Stimulated activated CD8-positive, alpha-beta memory T cell treated with anti-CD3 and anti-CD28 coated beads, Interleukin-12 subunit alpha, Interleukin-12 subunit beta, amount 100 ng/mL, for 4 hours (primary cell): ENCODE data around the gene TMEM30B.

Experiments used
- DNase-seq: peaks from one replicate; pipeline ENCODE4 v3.0.0-alpha.2; 2020; ENCODE audit warnings: low read depth

Gene TMEM30B

GRCh38 chr14:61298824-61299223 lies 17.7 kb upstream of the TMEM30B start:
- no peak for DNase-seq

- DNase-seq = no peak
These were observed 16.4 kb upstream of the TMEM30B start for GRCh38 chr14:61297581-61297980.

DNA sequence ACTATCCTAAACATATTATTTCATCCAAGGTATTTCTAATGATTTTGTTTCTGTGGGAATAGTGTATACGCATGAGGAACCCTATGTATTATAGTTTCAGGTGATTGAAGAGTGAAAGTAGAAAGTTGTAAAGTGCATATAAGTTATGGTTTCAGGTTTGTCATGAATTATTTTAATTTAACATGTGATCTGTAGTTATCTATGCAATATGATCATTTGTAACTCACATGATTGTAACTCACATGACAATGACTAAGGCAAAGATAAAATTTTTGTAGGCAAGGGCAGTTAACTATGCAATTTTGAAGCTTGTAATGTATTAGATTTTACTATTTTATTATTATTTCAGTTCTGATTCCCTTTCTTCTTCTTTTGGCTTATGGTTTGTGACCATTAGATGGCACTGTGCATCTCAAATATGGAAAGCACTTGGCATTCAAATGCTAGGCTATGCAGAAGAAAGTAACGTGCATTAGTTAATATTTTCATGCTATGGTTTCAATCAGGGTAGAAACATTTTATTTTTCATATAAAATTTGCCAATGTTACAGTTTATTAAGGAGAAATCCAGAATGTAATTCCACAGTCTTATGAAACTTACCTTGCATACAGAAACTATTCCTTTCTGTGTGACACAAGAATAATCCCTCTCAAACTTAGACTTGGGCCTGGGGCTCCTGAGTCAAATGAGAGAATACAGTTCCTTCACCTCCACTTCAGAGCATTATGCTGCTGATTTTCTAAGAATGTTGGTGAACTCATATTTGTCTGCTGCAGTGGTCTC lies 15.8 kb upstream of the TMEM30B start:
- no peak for DNase-seq

DNA sequence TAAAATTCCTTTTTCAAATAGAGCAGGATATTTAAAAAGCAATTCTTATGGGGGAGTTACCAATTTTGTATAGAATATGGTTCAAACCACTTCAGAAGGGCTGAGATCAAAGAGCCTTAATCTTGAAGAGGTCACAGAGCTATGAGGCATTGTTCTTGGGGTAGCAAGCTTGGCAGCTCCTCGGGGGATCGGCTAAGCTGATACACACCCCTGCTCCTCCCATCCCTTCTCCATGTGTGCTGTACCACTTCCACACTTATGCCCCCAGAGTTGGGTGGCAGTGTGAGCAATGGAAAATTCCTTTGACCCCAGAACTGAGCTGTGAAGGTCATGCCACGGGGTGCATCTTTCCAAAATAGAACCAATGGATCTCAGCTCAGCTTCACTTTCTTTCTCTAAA lies 15.0 kb upstream of the TMEM30B start:
- no peak for DNase-seq

- no peak for DNase-seq
These were observed 9.6 kb upstream of the TMEM30B start for GRCh38 chr14:61290701-61291100.

DNA sequence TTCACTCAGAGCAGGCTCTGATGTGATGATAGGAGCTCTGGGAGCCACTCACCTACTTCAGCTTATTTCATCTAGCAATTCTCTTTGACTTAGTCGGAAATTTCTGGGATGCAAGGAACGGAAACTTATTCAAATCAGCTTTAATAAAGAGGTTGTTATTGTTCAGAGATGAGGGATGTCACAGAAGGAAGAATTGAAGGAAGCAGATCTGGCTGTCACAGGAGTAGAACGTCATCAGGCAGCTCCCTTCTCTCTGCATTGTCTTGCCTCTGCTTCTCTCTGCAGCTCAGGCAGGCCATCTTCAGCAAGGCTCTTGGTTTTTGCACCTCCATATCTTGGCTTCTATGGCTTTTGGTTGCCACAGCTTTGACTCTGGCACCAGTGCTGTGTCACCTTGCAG lies 7.6 kb upstream of the TMEM30B start:
- DNase-seq = no peak

- no peak for DNase-seq
These were observed 7.1 kb upstream of the TMEM30B start for GRCh38 chr14:61288228-61288627.

- no peak for DNase-seq
These were observed 6.1 kb upstream of the TMEM30B start for GRCh38 chr14:61287196-61287595.

- no peak for DNase-seq
These were observed 4.2 kb upstream of the TMEM30B start for GRCh38 chr14:61285364-61285763.

DNA sequence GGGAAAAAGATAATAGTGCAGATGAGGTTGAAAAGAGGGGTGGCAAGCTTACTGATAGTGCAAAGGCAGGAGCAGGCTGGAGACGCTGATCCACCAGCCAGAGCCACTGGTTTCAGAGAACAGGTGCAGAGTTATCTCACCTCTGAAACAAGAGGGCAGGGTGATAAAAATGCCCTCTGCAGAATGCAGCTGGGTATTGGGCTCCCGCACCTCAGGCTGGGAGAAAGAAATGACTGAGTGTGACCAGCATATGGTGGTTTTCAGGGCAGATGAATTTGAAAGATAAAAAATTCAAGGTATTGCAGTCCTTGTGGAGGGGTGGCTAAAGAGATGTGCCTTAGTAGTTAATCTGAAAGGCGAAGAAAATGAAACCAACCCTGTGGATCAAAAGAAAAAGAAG lies 2.9 kb upstream of the TMEM30B start:
- no peak for DNase-seq

GRCh38 chr14:61282746-61283145 lies 1.6 kb upstream of the TMEM30B start:
- no peak for DNase-seq

DNA sequence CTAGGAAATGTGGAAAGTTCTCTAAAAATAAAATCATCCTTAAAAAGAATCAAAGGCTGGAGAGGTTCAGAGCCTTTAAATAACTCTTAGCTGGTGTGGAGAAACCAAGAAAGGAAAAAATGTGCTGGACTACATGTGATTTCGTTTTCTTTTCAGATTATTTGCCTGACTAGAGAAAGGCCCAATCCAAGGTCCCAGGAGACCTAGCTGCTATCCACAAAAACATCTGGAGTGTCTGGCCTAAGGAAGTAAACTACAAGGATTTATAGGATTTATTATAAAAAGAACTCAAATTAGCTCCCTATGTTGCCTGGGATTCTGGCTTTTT lies 774 bp upstream of the TMEM30B start:
- DNase-seq = no peak

- DNase-seq = peak; percentile 74
These were observed 482 bp downstream of the TMEM30B start for GRCh38 chr14:61280526-61281185.

GRCh38 chr14:61280092-61280525 lies 1.0 kb downstream of the TMEM30B start:
- no peak for DNase-seq

DNA sequence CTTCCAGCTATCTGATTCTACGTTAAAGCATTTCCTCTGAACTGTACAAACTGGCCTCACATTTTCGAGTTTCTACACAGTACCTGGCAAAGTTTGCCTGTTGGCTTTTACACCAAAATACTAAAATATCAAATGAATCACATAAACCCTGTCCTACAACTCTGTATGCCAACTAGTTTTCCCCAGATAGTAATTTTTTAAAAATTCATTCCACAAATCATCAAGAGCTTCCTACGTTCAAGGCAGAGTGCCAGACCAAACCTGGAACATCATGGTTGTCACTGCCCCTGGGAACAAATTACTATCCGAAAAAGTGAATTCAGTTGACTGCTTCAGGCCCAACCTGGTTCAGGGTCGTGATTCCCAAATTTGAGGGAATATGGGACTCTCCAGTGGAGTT lies 2.1 kb downstream of the TMEM30B start:
- DNase-seq = no peak

DNA sequence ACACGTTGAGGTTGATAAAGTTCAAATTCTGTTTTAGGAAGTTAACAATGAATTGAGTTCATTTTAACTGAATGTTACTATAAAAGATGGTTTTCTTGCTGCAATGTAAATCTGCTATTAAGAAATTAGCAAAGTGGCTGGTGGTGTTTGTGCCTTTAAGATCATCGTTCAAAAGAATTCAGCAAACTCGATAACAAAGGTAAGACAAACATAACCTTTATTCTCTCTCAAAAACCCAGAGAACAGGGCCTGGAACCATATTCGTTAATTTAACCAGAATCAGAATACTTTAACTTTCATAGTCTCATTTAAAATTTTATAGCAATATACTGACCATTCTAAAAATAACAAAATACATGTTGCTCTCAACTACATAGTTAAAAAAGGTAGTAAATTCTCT lies 3.4 kb downstream of the TMEM30B start:
- no peak for DNase-seq

- no peak for DNase-seq
These were observed 3.9 kb downstream of the TMEM30B start for GRCh38 chr14:61277232-61277631.

GRCh38 chr14:61271552-61271951 lies 9.6 kb downstream of the TMEM30B start:
- DNase-seq = no peak

DNA sequence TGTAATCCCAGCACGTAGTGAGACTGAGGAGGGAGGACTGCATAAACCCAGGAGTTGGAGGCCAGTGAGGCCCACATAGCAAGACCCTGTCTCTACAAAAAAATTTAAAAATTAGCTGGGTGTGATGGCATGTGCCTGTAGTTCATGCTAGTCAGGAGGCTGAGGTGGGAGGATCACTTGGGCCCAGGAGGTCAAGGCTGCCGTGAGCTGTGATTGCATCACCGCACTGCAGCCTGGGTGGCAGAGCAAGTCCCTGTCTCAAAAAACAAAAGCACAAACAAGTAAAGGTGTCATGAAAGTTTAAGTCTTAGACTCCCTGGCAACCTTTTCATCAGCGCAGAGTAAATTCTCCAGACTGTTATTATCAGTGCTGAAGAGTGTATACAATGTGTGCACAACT lies 10.4 kb downstream of the TMEM30B start:
- no peak for DNase-seq

DNA sequence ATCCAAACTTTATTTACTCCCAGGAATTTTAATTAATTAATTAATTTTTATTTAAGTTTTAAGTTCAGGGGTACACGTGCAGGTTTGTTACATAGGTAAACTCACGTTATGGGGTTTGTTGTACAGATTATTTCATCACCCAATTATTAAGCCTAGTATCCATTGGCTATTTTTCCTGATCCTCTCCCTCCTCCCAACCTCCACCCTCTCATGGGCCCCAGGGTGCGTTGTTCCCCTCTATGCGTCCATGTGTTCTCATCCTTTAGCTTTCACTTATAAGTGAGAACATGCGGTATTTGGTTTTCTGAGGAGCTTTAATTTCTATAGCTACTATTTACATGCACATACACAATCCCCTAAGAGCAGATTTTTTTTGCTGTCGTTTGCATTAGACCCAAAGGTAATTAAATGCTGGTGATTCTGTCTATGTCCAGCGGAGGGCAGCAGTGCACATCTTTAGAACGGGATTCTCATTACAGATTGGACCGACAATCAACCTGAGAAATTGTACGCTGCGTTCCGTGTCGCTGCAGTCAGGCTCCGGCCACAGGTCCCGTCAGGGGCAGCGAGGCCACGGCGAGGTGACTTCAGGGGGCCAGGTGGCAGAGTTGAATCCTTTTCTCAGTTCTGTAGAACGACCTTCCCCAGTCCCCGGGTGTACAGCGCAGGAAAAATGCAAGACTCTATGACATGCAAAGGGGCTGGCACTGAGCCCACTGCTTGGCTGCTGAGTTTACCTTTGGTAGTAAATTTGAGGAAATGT lies 11.6 kb downstream of the TMEM30B start:
- peak; percentile 43 for DNase-seq

DNA sequence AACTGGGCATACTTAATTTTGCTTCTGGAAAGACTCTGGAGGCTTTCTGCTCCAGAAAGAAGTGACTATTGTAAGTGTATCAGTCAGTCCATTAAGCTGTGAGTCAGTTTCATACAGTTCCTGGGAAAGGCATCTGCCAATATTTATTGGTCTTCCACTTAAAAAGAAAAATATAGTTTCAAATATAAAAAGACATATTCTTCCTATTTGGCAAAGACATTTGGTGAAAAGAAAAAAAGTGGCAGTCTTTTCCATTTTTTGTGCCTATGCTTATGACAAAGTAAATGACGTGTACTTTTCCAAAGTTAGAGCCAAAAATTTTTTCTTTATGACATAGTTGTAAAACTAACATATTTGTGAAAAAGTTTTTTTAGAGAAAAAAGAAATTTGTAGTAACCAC lies 12.3 kb downstream of the TMEM30B start:
- no peak for DNase-seq

- no peak for DNase-seq
These were observed 14.0 kb downstream of the TMEM30B start for GRCh38 chr14:61266891-61267740.
